Effector CD8-positive, alpha-beta T cell (primary cell): Measurements from ENCODE around the gene PRB4.
"Not testable (repeated sequence)": the region's sequence is repeated elsewhere in the genome, so short reads cannot be mapped to it uniquely, and the experiment has no call there.

ENCODE experiments used
- DNase-seq: peaks from one replicate; lab custom pipeline; 2025; lab: John Stamatoyannopoulos, UW
- total RNA-seq, 4 experiments: gene quantifications; one replicate each; lab custom pipeline; 2026; lab: John Stamatoyannopoulos, UW

Gene PRB4
- 0 reads per million in 4 experiments for total RNA-seq

- no peak for DNase-seq
Observed at GRCh38 chr12:11310336-11310735, at the start of gene PRB4. Gene PRB4 (minus strand): TSS chr12:11310436. CDS start chr12:11310398, 38 bp downstream.

GRCh38 chr12:11351736-11352135 is 41.5 kb upstream of the PRB4 start:
- not testable (repeated sequence) for DNase-seq

GRCh38 chr12:11348439-11348838 is 38.2 kb upstream of the PRB4 start:
- DNase-seq, result no peak

- DNase-seq, result no peak
Observed at GRCh38 chr12:11347810-11348209, 37.6 kb upstream of the PRB4 start.

- DNase-seq, result no peak
Observed at GRCh38 chr12:11344500-11344899, 34.3 kb upstream of the PRB4 start.

GRCh38 chr12:11324426-11324825 is 14.2 kb upstream of the PRB4 start:
- DNase-seq, result no peak

GRCh38 chr12:11321980-11322379 is 11.7 kb upstream of the PRB4 start:
- no peak for DNase-seq

GRCh38 chr12:11307143-11307542 is 3.1 kb downstream of the PRB4 start:
- DNase-seq, result no peak

GRCh38 chr12:11273449-11273848 is 36.8 kb downstream of the PRB4 start:
- DNase-seq, result no peak

GRCh38 chr12:11269607-11270006 is 40.6 kb downstream of the PRB4 start, which contains the start of gene PRB3:
Gene PRB3 (minus strand): TSS chr12:11269707. CDS start chr12:11269669, 38 bp downstream.
- DNase-seq, result no peak

- no peak for DNase-seq
Observed at GRCh38 chr12:11264501-11264900, 45.7 kb downstream of the PRB4 start.
